ENCODE measurements around the gene NRG3.

DNA sequence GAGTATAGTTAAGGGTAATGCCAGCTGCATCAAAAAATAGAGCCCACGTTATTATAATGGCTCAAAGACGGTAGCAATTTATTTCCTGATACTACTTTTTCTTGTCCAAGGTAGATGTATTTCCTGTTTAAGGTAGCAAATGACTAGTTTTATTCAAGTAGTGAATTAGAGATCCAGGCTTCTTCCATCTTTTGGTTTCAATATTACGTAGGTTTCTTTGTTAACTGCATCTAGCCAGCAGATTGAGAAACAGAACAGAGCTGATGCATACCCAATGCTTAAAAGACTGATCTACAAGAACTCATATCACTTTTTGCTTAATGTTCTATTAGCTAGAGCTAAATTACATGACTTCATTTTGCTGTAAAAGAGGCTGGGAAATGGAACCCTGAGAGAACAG lies 992.1 kb downstream of the NRG3 start:
- no peak for TF ChIP-seq EP300 (IDR thresholded peaks at IDR 0.05)
- no peak for TF ChIP-seq POLR2A (IDR thresholded peaks at IDR 0.05)

All from upper lobe of left lung (tissue), 4 donors.